ENCODE results near the gene PRLR. TPM values are rescaled to one million over a fixed set of nuclear protein-coding genes. Genes with fewer than 3 reads are reported as not detected.

Gene PRLR
- total RNA-seq, 4 donors from 2014 or later, result 15.8 to 80.6 (median 48.0) TPM

DNA sequence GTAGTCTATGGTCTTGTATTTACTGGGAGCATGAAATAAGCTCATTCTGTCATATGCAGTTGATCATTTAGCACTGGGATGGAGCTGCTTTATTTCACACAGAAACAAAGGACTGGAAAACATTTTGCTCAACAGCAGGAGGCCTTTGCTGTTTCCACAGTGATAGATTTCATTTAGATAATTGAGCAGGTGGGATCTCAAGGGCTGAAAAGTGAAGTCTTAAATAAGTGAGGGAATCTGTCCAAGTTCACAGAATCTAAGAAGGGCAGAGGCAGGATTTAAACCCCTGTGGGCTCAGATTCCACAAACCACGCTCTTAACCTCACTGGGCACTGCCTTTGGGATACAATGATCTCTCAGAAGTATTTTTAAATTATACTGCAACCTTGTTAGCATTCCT, 47.8 kb downstream of the PRLR start:
- Histone ChIP-seq H3K9me3 (no peaks in the 10 kb centered on the region), H3K4me1 (no peaks in the 10 kb centered on the region), H3K36me3 (no peaks in the 10 kb centered on the region), H3K27ac (no peak overlapping the region), H3K27me3 (no peaks in the 10 kb centered on the region), H3K4me3 (no peak overlapping the region)
- no peak for DNase-seq
- intact Hi-C loops (cut with DNase I; ENCODE audit: low total_unique reads), result no loop called here
- TF ChIP-seq CTCF (IDR thresholded peaks at IDR 0.05) (no peak), POLR2A (IDR thresholded peaks at IDR 0.05) (no peak)

DNA sequence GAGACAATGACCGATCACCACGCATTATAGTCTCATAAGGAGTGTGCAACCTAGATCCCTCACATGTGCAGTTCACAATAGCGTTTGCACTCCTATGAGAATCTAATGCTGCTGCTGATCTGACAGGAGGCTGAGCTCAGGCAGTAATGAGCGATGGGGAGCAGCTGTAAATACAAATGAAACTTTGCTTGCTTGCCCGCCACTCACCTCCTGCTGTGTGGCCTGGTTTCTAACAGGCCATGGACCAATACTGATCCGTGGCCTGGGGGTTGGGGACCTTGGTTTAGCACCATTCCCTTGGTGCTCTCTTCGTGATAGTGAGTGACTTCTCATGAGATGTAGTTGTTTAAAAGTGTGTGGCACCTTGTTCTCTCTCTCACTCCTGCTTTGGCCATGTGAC, 50.2 kb downstream of the PRLR start:
- no peak for DNase-seq
- Histone ChIP-seq H3K9me3 (no peaks in the 10 kb centered on the region), H3K36me3 (no peaks in the 10 kb centered on the region), H3K4me3 (no peak overlapping the region), H3K27me3 (no peaks in the 10 kb centered on the region), H3K27ac (no peak overlapping the region), H3K4me1 (no peaks in the 10 kb centered on the region)
- intact Hi-C loops (cut with DNase I; ENCODE audit: low total_unique reads), result no loop called here
- TF ChIP-seq CTCF (IDR thresholded peaks at IDR 0.05) (no peak), POLR2A (IDR thresholded peaks at IDR 0.05) (no peak)

DNA sequence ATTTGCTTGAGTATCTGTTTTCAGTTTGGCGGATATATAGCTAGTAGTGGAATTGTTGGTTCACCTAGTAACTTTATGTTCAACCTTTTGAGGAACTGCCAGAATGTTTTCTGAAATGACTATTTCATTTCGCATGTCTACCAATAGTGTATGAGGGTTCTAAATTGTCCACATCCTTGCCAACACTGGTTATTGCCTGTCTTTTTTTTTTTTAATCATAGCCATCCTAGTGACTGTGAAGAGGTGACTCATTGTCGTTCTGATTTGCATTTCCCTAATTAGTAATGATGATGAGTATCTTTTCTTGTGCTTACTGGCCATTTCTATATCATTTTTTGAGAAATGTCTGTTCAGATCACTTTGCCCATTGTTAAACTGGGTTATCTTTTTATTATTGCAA, 52.5 kb downstream of the PRLR start:
- Histone ChIP-seq H3K9me3 (no peaks in the 10 kb centered on the region), H3K27ac (no peak overlapping the region), H3K4me3 (no peak overlapping the region), H3K27me3 (no peaks in the 10 kb centered on the region), H3K36me3 (no peaks in the 10 kb centered on the region), H3K4me1 (no peaks in the 10 kb centered on the region)
- no peak for DNase-seq
- intact Hi-C loops (cut with DNase I; ENCODE audit: low total_unique reads), result no loop called here
- no peak for TF ChIP-seq POLR2A (IDR thresholded peaks at IDR 0.05)
- no peak for TF ChIP-seq CTCF (IDR thresholded peaks at IDR 0.05)

DNA sequence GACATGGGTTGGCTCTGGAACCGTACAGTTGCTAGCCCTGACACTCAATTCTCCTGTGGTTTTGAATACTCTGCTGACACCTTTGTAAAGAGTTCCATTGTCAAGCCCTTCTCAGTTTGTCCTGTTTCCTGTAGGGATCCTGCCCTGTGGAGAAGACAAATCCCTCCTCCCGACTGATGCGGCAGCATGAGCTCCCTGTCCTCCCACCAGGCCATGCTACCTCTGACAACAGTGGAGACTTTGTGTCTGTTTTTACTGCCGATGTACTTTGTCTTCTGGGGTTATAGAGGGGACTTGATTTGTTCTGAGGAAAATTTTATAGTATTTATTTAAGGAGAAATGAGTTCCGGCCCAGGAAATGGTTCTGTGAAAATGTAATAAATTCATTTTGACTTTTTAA, 57.8 kb downstream of the PRLR start:
- H3K36me3 ChIP-seq, result no peaks in the 10 kb centered on the region
- intact Hi-C loops (cut with DNase I; ENCODE audit: low total_unique reads), result no loop called here
- no peak for TF ChIP-seq CTCF (IDR thresholded peaks at IDR 0.05)
- TF ChIP-seq POLR2A (IDR thresholded peaks at IDR 0.05), result no peak
- H3K4me3 ChIP-seq, result no peak overlapping the region
- H3K9me3 ChIP-seq, result no peaks in the 10 kb centered on the region
- no peak overlapping the region for H3K27ac ChIP-seq
- H3K27me3 ChIP-seq, result no peaks in the 10 kb centered on the region
- DNase-seq, result no peak
- H3K4me1 ChIP-seq, result peaks cover 0 to 2% of the 10 kb centered on the region in 2 donors

DNA sequence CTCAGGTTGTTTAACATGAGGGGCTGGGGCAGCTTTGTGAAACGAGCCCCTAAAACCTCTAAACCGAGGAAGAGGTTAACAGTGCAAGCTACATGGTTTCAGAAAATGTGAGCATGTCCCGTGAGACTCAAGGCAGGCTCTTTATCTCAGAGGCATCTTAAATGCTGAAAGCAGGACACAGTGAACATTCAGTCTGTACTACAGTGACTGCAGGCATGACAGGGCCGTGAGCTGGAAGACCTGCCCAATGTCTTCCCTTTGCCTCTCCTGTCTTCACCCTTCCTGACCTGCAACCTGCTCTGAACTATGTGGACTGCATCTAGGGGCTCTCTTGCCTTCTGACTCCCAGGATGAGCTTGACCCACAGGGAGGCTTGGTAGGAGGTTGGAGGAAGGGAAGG, 58.3 kb downstream of the PRLR start:
- DNase-seq, result no peak
- Histone ChIP-seq H3K4me1 (peaks cover 0 to 2% of the 10 kb centered on the region in 2 donors), H3K27ac (no peak overlapping the region), H3K9me3 (no peaks in the 10 kb centered on the region), H3K36me3 (no peaks in the 10 kb centered on the region), H3K4me3 (no peak overlapping the region), H3K27me3 (no peaks in the 10 kb centered on the region)
- intact Hi-C loops (cut with DNase I; ENCODE audit: low total_unique reads), result no loop called here
- TF ChIP-seq POLR2A (IDR thresholded peaks at IDR 0.05) (no peak), CTCF (IDR thresholded peaks at IDR 0.05) (no peak)

All from uterus (tissue), 4 donors.